ENCODE results near the gene CPSF4.

Gene CPSF4

DNA sequence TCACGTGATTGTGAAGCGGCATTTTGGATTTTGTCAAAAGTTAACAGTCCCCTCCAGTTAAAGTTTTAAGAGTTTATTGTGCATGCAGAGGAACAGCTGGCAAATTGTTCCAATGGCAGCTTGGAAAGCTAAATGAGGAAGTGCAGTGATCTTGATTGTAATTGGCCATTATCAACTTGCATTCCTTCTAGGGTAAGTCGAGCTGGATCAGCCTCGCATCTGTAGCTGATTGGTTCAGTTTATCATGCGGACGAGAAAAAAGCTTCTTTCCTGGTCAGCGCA lies 34.5 kb downstream of the CPSF4 start:
- TF ChIP-seq POU2F2 (IDR thresholded peaks at IDR 0.05; ENCODE audit: low read depth, low read length) (no peak), SPI1 (IDR thresholded peaks at IDR 0.05; ENCODE audit: low read depth, low read length) (peak; percentile 98)
- peak; percentile 94 for FAIRE-seq
- peak; percentile 58 for DNase-seq (ENCODE audit: insufficient read length, low spot score)

DNA sequence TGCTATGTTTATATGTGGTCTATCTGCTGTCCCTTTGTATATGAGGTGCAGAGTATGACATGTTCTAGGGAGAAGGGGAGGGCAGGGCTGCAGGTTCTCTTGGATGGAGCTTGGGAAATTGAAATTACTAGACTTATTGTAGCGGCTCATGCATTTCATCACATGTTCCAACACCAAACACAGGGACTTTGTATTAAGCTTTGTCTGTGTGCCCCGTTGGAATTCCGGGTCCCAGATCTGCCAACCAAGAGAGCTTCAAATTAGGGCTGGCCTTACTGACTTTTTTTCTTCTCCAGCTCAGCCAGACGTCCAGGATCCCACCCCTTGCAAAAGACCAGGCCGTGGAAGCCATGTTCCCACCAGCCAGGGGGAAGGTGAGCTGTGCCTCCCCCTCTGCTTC lies 37.4 kb downstream of the CPSF4 start:
- FAIRE-seq (no peak), DNase-seq (ENCODE audit: insufficient read length, low spot score) (no peak)
- TF ChIP-seq TAF1 (IDR thresholded peaks at IDR 0.05; ENCODE audit: low read depth, low read length) (no peak), POLR2AphosphoS5 (IDR thresholded peaks at IDR 0.05; ENCODE audit: low read depth, low read length) (no peak), POLR2A (IDR thresholded peaks at IDR 0.05; ENCODE audit: low read depth, low read length) (no peak), SPI1 (IDR thresholded peaks at IDR 0.05; ENCODE audit: low read depth, low read length) (no peak), PAX5 (IDR thresholded peaks at IDR 0.05; ENCODE audit: insufficient read depth, low read length, severe bottlenecking) (no peak), POU2F2 (IDR thresholded peaks at IDR 0.05; ENCODE audit: low read depth, low read length) (no peak)

DNA sequence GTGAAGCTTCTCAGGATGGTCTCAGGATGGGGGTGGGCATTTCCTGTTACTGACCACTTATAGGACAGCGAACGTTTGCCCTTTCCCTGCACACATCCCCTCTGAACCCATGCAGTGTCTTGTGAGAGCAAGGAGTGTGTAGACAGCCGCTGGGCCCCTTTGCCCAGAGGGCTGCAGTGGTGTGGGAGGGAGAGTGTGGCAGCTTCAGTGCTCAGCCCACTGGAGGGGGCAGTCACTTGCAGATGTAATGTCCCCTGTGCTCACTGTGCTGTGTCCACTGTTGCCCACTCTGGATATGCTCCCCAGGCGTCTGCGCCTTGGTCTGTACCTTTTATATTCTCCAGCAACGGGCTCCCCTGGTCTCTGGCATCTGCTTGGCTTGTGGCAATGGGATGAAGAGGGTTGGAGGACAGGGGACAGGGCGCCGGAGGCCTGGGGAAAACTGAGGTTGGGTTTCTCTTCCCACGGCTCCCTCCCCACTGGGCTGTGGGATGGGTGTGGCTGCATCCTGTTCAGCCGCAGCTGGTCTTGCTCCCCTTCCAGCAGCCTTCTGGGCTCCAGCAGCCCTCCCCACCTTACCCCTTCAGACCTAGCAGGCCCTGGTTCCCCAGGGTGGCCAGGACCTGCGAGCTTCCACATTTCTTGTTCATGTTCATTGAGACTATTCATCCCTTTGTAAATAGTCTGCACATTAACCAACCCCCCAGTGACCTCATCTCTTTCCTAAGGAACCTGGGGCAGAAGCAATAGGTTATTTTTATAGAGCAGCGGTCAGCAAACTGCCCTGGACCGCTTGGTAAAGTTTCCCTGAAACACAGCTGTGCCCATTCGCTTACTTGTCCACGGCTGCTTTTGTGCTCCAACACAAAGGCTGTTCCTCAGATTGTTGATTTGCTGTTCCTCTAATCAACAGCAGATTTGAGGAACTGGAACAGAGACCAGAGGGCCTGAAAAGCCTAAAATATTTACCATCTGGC lies 40.0 kb downstream of the CPSF4 start:
- FAIRE-seq (no peak), DNase-seq (ENCODE audit: insufficient read length, low spot score) (no peak)
- TF ChIP-seq POLR2AphosphoS5 (IDR thresholded peaks at IDR 0.05; ENCODE audit: low read depth, low read length): 0 out of 2 replicates have a peak, but pooled peaks have one; percentile 25
- no peak; the same call in 1 of the 2 replicates for TF ChIP-seq POLR2A (IDR thresholded peaks at IDR 0.05; ENCODE audit: low read depth, low read length)
- TF ChIP-seq SPI1 (IDR thresholded peaks at IDR 0.05; ENCODE audit: low read depth, low read length): peak; percentile 61

DNA sequence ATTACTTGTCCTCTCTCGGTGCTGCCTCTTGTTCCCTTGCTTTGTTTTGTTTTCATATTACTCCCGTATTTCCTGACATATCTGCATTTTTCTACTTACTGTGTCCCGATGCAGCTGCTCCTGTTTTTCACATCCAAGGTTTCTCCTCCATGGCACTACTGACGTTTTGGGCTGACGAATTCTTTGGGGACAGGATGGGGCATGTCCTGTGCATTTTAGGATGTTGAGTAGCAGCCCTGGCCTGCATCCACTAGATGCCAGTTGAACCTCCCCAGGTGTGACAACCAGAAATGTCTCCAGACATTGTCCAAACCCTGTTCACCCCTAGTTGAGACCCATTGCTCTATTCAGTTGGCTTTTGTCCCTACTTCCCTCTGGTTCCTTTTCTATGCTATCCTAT lies 46.4 kb downstream of the CPSF4 start:
- TF ChIP-seq TAF1 (IDR thresholded peaks at IDR 0.05; ENCODE audit: low read depth, low read length): no peak
- TF ChIP-seq PAX5 (IDR thresholded peaks at IDR 0.05; ENCODE audit: insufficient read depth, low read length, severe bottlenecking): no peak
- TF ChIP-seq SPI1 (IDR thresholded peaks at IDR 0.05; ENCODE audit: low read depth, low read length): no peak
- no peak for TF ChIP-seq POLR2AphosphoS5 (IDR thresholded peaks at IDR 0.05; ENCODE audit: low read depth, low read length)
- TF ChIP-seq POU2F2 (IDR thresholded peaks at IDR 0.05; ENCODE audit: low read depth, low read length): no peak
- no peak for TF ChIP-seq POLR2A (IDR thresholded peaks at IDR 0.05; ENCODE audit: low read depth, low read length)
- no peak for FAIRE-seq
- DNase-seq (ENCODE audit: insufficient read length, low spot score): no peak

DNA sequence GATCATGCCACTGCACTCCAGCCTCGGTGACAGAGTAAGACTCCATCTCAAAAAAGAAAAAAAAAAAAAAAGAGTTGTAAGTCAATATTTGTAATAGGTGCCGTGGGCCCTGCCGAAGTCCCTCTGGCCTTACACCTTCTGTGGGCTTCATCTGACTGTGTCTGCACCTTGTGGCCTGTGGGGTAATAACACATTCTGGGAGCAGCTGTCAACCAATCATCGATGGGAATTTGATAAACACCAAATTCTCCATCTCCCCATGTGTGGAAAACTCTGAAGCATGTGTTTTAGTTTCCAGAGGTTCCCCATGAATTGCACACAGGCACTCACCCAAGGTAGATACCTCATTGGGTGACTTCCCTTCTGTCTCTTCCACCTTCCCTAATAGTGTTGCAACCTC lies 50.5 kb downstream of the CPSF4 start:
- DNase-seq (ENCODE audit: insufficient read length, low spot score): no peak
- no peak for TF ChIP-seq TAF1 (IDR thresholded peaks at IDR 0.05; ENCODE audit: low read depth, low read length)
- 0 out of 2 replicates have a peak, but pooled peaks have one; percentile 32 for TF ChIP-seq POLR2AphosphoS5 (IDR thresholded peaks at IDR 0.05; ENCODE audit: low read depth, low read length)
- no peak for TF ChIP-seq POU2F2 (IDR thresholded peaks at IDR 0.05; ENCODE audit: low read depth, low read length)
- 0 out of 2 replicates have a peak, but pooled peaks have one; percentile 27 for TF ChIP-seq POLR2A (IDR thresholded peaks at IDR 0.05; ENCODE audit: low read depth, low read length)
- FAIRE-seq: no peak

DNA sequence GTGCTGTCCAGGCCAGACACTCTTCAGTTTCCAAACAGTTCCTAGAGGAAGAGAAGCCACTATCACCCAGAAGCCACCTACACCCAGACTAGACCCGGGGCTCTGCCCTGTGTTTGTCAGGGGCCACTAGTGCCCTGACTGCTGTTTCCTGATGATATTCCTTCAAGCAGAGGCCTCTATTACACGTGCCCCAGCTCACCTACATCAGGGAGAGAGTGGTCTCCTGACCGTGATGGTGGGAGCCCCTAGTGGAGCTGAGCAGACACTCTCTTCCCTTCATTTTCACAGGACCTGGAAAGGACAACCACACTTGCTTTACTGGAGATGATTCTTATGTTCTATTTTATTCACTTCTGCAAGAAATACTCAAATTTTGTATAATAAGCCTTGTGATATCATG lies 52.1 kb downstream of the CPSF4 start:
- TF ChIP-seq POLR2AphosphoS5 (IDR thresholded peaks at IDR 0.05; ENCODE audit: low read depth, low read length) (peak; percentile 56; the same call in 1 of the 2 replicates), SPI1 (IDR thresholded peaks at IDR 0.05; ENCODE audit: low read depth, low read length) (no peak)
- DNase-seq (ENCODE audit: insufficient read length, low spot score): no peak
- no peak for FAIRE-seq

DNA sequence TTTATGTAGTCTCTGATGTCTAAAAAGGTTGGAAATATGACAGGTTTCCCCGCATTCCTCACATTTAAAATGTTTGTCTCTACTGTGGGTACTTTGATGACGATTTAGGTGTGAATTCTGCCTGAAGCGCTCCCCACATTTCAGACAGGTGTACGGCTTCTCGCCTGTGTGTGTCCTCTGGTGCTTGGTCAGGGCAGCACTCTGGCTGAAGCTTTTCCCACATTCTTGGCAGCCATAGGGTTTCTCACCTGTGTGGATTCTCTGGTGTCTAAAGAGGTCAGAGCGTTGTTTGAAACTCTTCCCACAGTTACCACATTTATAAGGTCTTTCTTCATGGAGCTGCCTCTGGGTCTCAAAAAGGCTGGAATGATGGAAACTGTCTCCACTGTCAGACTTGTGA lies 55.1 kb downstream of the CPSF4 start:
- DNase-seq (ENCODE audit: insufficient read length, low spot score) (no peak), FAIRE-seq (no peak)
- TF ChIP-seq POLR2A (IDR thresholded peaks at IDR 0.05; ENCODE audit: low read depth, low read length): no peak
- 0 out of 2 replicates have a peak, but pooled peaks have one; percentile 31 for TF ChIP-seq POLR2AphosphoS5 (IDR thresholded peaks at IDR 0.05; ENCODE audit: low read depth, low read length)

DNA sequence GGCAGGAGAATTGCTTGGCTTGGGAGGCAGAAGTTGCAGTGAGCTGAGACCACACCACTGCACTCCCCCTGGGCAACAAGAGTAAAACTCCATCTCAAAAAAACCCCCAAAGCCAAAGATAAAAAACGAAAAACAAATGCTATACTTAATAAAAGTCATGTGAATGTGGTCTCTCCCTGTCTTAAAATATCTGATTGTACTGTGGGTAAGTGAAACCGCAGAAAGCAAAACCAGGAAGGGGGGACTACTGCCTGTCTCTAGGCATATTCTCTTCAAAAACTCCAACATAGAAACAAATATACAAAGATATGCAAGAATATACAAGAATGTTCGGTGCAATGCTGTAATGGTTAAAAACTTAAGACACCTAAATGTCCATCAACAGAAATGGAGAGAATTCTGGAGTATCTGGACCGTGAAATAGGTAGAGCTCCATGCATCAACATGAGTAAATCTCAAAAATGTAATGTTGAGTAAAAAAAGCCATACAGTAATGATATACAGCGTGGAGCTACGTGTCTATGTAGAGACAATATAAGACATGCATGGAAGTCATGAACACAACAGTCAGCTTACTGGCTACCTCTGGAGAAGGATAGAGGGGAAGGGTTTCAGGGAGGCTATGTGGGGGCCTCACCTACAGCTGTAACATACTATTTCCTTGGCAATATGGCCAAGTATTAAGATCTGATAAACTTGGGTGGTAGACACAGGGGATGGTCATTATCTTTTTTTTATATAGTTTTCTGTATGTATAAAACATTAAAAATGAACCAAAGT lies 59.2 kb downstream of the CPSF4 start:
- no peak for FAIRE-seq

DNA sequence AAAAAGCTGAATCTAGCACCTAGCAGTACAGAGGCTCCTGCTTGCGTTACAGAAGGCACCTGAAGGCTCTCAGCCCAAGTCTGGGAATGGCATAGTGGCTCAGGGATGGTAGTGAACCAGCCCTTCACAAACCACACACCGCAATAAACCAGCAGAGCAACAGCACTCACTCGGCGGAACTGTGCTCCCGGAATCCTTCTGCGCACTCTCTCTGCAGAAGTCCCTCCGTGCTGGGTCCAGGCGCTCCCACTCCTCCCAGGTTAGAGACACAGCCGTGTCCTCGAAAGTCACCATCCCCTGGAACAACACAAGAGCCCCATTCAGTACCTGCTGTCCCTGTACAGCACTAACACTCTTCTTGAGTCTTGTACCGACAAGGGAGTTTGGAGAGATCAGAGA lies 59.8 kb downstream of the CPSF4 start:
- DNase-seq (ENCODE audit: insufficient read length, low spot score): no peak
- TF ChIP-seq POLR2AphosphoS5 (IDR thresholded peaks at IDR 0.05; ENCODE audit: low read depth, low read length) (no peak), POLR2A (IDR thresholded peaks at IDR 0.05; ENCODE audit: low read depth, low read length) (no peak), POU2F2 (IDR thresholded peaks at IDR 0.05; ENCODE audit: low read depth, low read length) (no peak), TAF1 (IDR thresholded peaks at IDR 0.05; ENCODE audit: low read depth, low read length) (no peak), SPI1 (IDR thresholded peaks at IDR 0.05; ENCODE audit: low read depth, low read length) (no peak), PAX5 (IDR thresholded peaks at IDR 0.05; ENCODE audit: insufficient read depth, low read length, severe bottlenecking) (no peak)
- FAIRE-seq: no peak

More for the DNA sequence above, 59.2 kb downstream of the CPSF4 start:
- TF ChIP-seq POU2F2 (IDR thresholded peaks at IDR 0.05; ENCODE audit: low read depth, low read length) (no peak), POLR2A (IDR thresholded peaks at IDR 0.05; ENCODE audit: low read depth, low read length) (no peak)
- no peak for DNase-seq (ENCODE audit: insufficient read length, low spot score)

DNA sequence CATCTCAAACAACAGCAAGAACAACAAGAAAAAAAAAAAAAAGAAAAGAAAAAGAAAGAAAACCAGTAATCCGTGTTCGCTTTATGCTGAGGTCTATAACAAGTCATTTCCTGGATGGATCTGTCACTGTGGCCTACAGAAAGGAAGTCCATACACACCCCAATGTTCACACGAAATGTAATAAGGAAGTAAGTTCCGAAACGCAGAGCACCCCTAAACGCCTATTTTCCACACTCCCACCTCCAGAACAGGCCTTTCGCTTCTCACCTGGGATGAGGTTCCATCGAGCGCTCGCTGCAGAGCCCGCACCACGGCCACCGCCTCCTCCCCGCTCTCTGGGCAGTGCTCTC lies 60.6 kb downstream of the CPSF4 start:
- no peak for DNase-seq (ENCODE audit: insufficient read length, low spot score)
- TF ChIP-seq PAX5 (IDR thresholded peaks at IDR 0.05; ENCODE audit: insufficient read depth, low read length, severe bottlenecking) (no peak), SPI1 (IDR thresholded peaks at IDR 0.05; ENCODE audit: low read depth, low read length) (peak; percentile 50; the same call in 1 of the 2 replicates)
- FAIRE-seq: no peak
